Activated naive CD4-positive, alpha-beta T cell treated with anti-CD3 and anti-CD28 coated beads, Interleukin-2, amount 50 U/mL, for 24 hours (primary cell): Measurements from ENCODE around the gene RPL31.
A peak's percentile ranks its signal among the peaks of the same experiment; 100 is the strongest.

Experiments
- H3K27ac Mint-ChIP-seq: one replicate; pipeline ENCODE4 v1.8.0; 2021; ENCODE audit warnings: mild to moderate bottlenecking, mixed read lengths
- H3K27me3 Mint-ChIP-seq: one replicate; pipeline ENCODE4 v1.8.0; 2021; ENCODE audit warnings: mixed read lengths
- H3K36me3 Mint-ChIP-seq: one replicate; pipeline ENCODE4 v1.8.0; 2021; ENCODE audit warnings: mixed read lengths
- H3K4me1 Mint-ChIP-seq: one replicate; pipeline ENCODE4 v1.8.0; 2021; ENCODE audit warnings: mixed read lengths
- H3K4me3 Mint-ChIP-seq: one replicate; pipeline ENCODE4 v1.8.0; 2021; ENCODE audit warnings: mild to moderate bottlenecking, mixed read lengths
- H3K9me3 Mint-ChIP-seq: one replicate; pipeline ENCODE4 v1.8.0; 2021; ENCODE audit warnings: mixed read lengths

Gene RPL31

GRCh38 chr2:101002562-101003277, 631 bp downstream of the RPL31 start:
- H3K9me3 Mint-ChIP-seq, result no peaks in the 10 kb centered on the region
- no peaks in the 10 kb centered on the region for H3K27me3 Mint-ChIP-seq
- H3K36me3 Mint-ChIP-seq, result peaks cover 36% of the 10 kb centered on the region

GRCh38 chr2:101003278-101003775, 1.2 kb downstream of the RPL31 start:
- H3K9me3 Mint-ChIP-seq, result no peaks in the 10 kb centered on the region
- H3K27me3 Mint-ChIP-seq, result no peaks in the 10 kb centered on the region
- peaks cover 54% of the 10 kb centered on the region for H3K4me1 Mint-ChIP-seq
- peak overlapping the region; percentile 98 for H3K27ac Mint-ChIP-seq
- H3K36me3 Mint-ChIP-seq, result peaks cover 40% of the 10 kb centered on the region
- peak overlapping the region; percentile 97 for H3K4me3 Mint-ChIP-seq

More at GRCh38 chr2:101002562-101003277, 631 bp downstream of the RPL31 start:
- Mint-ChIP-seq H3K4me1 (peaks cover 48% of the 10 kb centered on the region), H3K27ac (peak overlapping the region; percentile 98), H3K4me3 (peak overlapping the region; percentile 97)

- Mint-ChIP-seq H3K4me3 (peak overlapping the region; percentile 97), H3K9me3 (no peaks in the 10 kb centered on the region), H3K27me3 (no peaks in the 10 kb centered on the region), H3K4me1 (peaks cover 54% of the 10 kb centered on the region), H3K36me3 (peaks cover 40% of the 10 kb centered on the region), H3K27ac (peak overlapping the region; percentile 98)
Measured at GRCh38 chr2:101004620-101005325, 2.7 kb downstream of the RPL31 start.

- Mint-ChIP-seq H3K27me3 (no peaks in the 10 kb centered on the region), H3K36me3 (peaks cover 40% of the 10 kb centered on the region), H3K4me1 (peaks cover 56% of the 10 kb centered on the region), H3K9me3 (no peaks in the 10 kb centered on the region), H3K27ac (peak overlapping the region; percentile 98), H3K4me3 (peak overlapping the region; percentile 97)
Measured at GRCh38 chr2:101006065-101006715, 4.1 kb downstream of the RPL31 start.

GRCh38 chr2:101007415-101008345, 5.6 kb downstream of the RPL31 start:
- H3K27ac Mint-ChIP-seq, result peak overlapping the region; percentile 70
- H3K36me3 Mint-ChIP-seq, result peaks cover 42% of the 10 kb centered on the region
- peak overlapping the region; percentile 61 for H3K4me3 Mint-ChIP-seq
- H3K9me3 Mint-ChIP-seq, result no peaks in the 10 kb centered on the region
- no peaks in the 10 kb centered on the region for H3K27me3 Mint-ChIP-seq
- H3K4me1 Mint-ChIP-seq, result peaks cover 58% of the 10 kb centered on the region

- H3K36me3 Mint-ChIP-seq, result peaks cover 12% of the 10 kb centered on the region
- H3K27ac Mint-ChIP-seq, result peak overlapping the region; percentile 77
- no peaks in the 10 kb centered on the region for H3K9me3 Mint-ChIP-seq
- no peaks in the 10 kb centered on the region for H3K27me3 Mint-ChIP-seq
- H3K4me1 Mint-ChIP-seq, result peaks cover 32% of the 10 kb centered on the region
- H3K4me3 Mint-ChIP-seq, result no peak overlapping the region
Measured at GRCh38 chr2:101011152-101011551, 9.1 kb downstream of the RPL31 start.

- Mint-ChIP-seq H3K27me3 (no peaks in the 10 kb centered on the region), H3K36me3 (peaks cover 10% of the 10 kb centered on the region)
Measured at GRCh38 chr2:101012054-101012705, 10.1 kb downstream of the RPL31 start.

GRCh38 chr2:101012706-101013181, 10.7 kb downstream of the RPL31 start:
- Mint-ChIP-seq H3K9me3 (no peaks in the 10 kb centered on the region), H3K4me1 (peaks cover 24% of the 10 kb centered on the region), H3K36me3 (peaks cover 9% of the 10 kb centered on the region), H3K27me3 (no peaks in the 10 kb centered on the region), H3K27ac (no peak overlapping the region), H3K4me3 (no peak overlapping the region)

More at GRCh38 chr2:101012054-101012705, 10.1 kb downstream of the RPL31 start:
- no peaks in the 10 kb centered on the region for H3K9me3 Mint-ChIP-seq
- peaks cover 28% of the 10 kb centered on the region for H3K4me1 Mint-ChIP-seq
- H3K27ac Mint-ChIP-seq, result no peak overlapping the region
- H3K4me3 Mint-ChIP-seq, result peak overlapping the region; percentile 33

GRCh38 chr2:101014264-101014857, 12.3 kb downstream of the RPL31 start:
- Mint-ChIP-seq H3K4me3 (no peak overlapping the region), H3K27ac (no peak overlapping the region), H3K4me1 (peaks cover 19% of the 10 kb centered on the region), H3K27me3 (no peaks in the 10 kb centered on the region), H3K9me3 (no peaks in the 10 kb centered on the region), H3K36me3 (peaks cover 5% of the 10 kb centered on the region)

GRCh38 chr2:101017371-101017770, 15.3 kb downstream of the RPL31 start:
- Mint-ChIP-seq H3K27me3 (no peaks in the 10 kb centered on the region), H3K4me3 (no peak overlapping the region), H3K27ac (no peak overlapping the region), H3K4me1 (peaks cover 5% of the 10 kb centered on the region), H3K36me3 (peaks cover 2% of the 10 kb centered on the region), H3K9me3 (no peaks in the 10 kb centered on the region)

GRCh38 chr2:101018934-101019333, 16.8 kb downstream of the RPL31 start:
- Mint-ChIP-seq H3K27me3 (no peaks in the 10 kb centered on the region), H3K4me1 (no peaks in the 10 kb centered on the region), H3K36me3 (peaks cover 2% of the 10 kb centered on the region), H3K27ac (no peak overlapping the region), H3K4me3 (no peak overlapping the region), H3K9me3 (no peaks in the 10 kb centered on the region)

- Mint-ChIP-seq H3K27ac (no peak overlapping the region), H3K9me3 (no peaks in the 10 kb centered on the region), H3K4me1 (no peaks in the 10 kb centered on the region), H3K27me3 (no peaks in the 10 kb centered on the region), H3K4me3 (no peak overlapping the region), H3K36me3 (no peaks in the 10 kb centered on the region)
Measured at GRCh38 chr2:101022221-101022620, 20.1 kb downstream of the RPL31 start.

- Mint-ChIP-seq H3K27ac (no peak overlapping the region), H3K4me3 (no peak overlapping the region), H3K27me3 (no peaks in the 10 kb centered on the region), H3K9me3 (no peaks in the 10 kb centered on the region), H3K4me1 (no peaks in the 10 kb centered on the region), H3K36me3 (no peaks in the 10 kb centered on the region)
Measured at GRCh38 chr2:101023327-101024107, 21.4 kb downstream of the RPL31 start.
